K562 (cell line): ENCODE data around the gene SDR9C7. TPM values are rescaled to one million over a fixed set of nuclear protein-coding genes. Genes with fewer than 3 reads are reported as not detected.

Source experiments
- BMI1 ChIP-seq: fragments of 150-350 bp; IDR thresholded peaks from 2 replicates; pipeline ENCODE4 v1.6.1; 2014; ENCODE audit warnings: low read length
- DIDO1 ChIP-seq: fragments of 450-650 bp; IDR thresholded peaks from 2 replicates; pipeline ENCODE4 v1.6.1; 2016; ENCODE audit warnings: low read depth, missing biosample characterization, missing genetic modification characterization
- HDAC6 ChIP-seq: IDR thresholded peaks from 2 replicates; pipeline ENCODE4 v1.6.1; 2012; ENCODE audit warnings: low read depth, mild to moderate bottlenecking, control low read depth, inconsistent platforms, low read length, moderate library complexity
- HNRNPK ChIP-seq: fragments of 200-400 bp; formaldehyde crosslinking; IDR thresholded peaks from one replicate; pipeline ENCODE4 v1.6.1; 2018; ENCODE audit warnings: mild to moderate bottlenecking, low read depth, low read length; ENCODE audit not compliant: poor library complexity, severe bottlenecking
- LEF1 ChIP-seq: fragments of 450-650 bp; IDR thresholded peaks from 2 replicates; pipeline ENCODE4 v1.6.1; 2016; ENCODE audit warnings: mild to moderate bottlenecking
- MAFF ChIP-seq: IDR thresholded peaks from 2 replicates; pipeline ENCODE4 v1.6.1; 2012; ENCODE audit warnings: low read length, improper control_type of control experiment
- MTA2 ChIP-seq: fragments of 450-650 bp; IDR thresholded peaks from 2 replicates; pipeline ENCODE4 v1.6.1; 2016; ENCODE audit warnings: low read depth
- NR2C1 ChIP-seq, 2 experiments: fragments of 450-650 bp; IDR thresholded peaks; 2 replicates each; pipeline ENCODE4 v1.6.1; 2017; ENCODE audit warnings: mild to moderate bottlenecking in 2 of 2, antibody characterized with exemption in 1 of 2, inconsistent platforms in 1 of 2, missing compliant biosample characterization in 1 of 2, missing genetic modification characterization in 1 of 2
- NR4A1 ChIP-seq, 2 experiments: fragments of 250-450 bp in 1 of 2; fragments of 450-650 bp in 1 of 2; sonication (Bioruptor Pico) in 1 of 2; IDR thresholded peaks; 2 replicates each; pipeline versions ENCODE4 v1.4.0 to v1.6.1; 2016 to 2020; ENCODE audit warnings: mild to moderate bottlenecking in 2 of 2, missing compliant biosample characterization in 1 of 2, missing genetic modification characterization in 1 of 2, moderate library complexity in 1 of 2
- NRF1 ChIP-seq, 2 experiments: fragments of 450-650 bp; IDR thresholded peaks in 1 of 2; conservative IDR thresholded peaks in 1 of 2; 2 replicates each; pipeline ENCODE4 v1.6.1; 2014; ENCODE audit warnings: mild to moderate bottlenecking in 2 of 2
- PHB ChIP-seq: fragments of 250-450 bp; sonication (Bioruptor Pico); IDR thresholded peaks from 2 replicates; pipeline ENCODE4 v1.5.0; 2021
- PHF8 ChIP-seq: fragments of 200-600 bp; sonication (generic); IDR thresholded peaks from 2 replicates; pipeline ENCODE4 v1.6.1; 2012; ENCODE audit warnings: mixed run types, mild to moderate bottlenecking, inconsistent platforms, low read length, moderate library complexity, borderline replicate concordance
- POLR3A ChIP-seq: IDR thresholded peaks from 2 replicates; pipeline ENCODE4 v1.6.1; 2011; ENCODE audit warnings: borderline replicate concordance, mild to moderate bottlenecking, moderate library complexity; ENCODE audit not compliant: insufficient read length, insufficient read depth; ENCODE audit errors: extremely low read depth
- PRMT5 ChIP-seq: sonication (generic); formaldehyde crosslinking; IDR thresholded peaks from 2 replicates; pipeline ENCODE4 v1.5.0; 2020; ENCODE audit warnings: missing genetic modification reagents
- RAD51 ChIP-seq: fragments of 450-650 bp; IDR thresholded peaks from 2 replicates; pipeline ENCODE4 v1.7.1; 2016; ENCODE audit warnings: low read depth, mild to moderate bottlenecking, borderline replicate concordance
- RB1 ChIP-seq: fragments of 450-650 bp; IDR thresholded peaks from 2 replicates; pipeline ENCODE4 v1.6.1; 2017; ENCODE audit warnings: low read depth, mild to moderate bottlenecking
- RFX5 ChIP-seq: IDR thresholded peaks from 2 replicates; pipeline ENCODE4 v1.6.1; 2011; ENCODE audit warnings: low read depth, mild to moderate bottlenecking, improper control_type of control experiment, low read length
- STAT5A ChIP-seq: IDR thresholded peaks from 2 replicates; pipeline ENCODE4 v1.6.1; 2012; ENCODE audit warnings: low read length, inconsistent platforms, borderline replicate concordance
- TCF15 ChIP-seq: fragments of 250-450 bp; sonication (Bioruptor Pico); IDR thresholded peaks from 2 replicates; pipeline ENCODE4 v1.8.0; 2022; ENCODE audit warnings: moderate library complexity, mild to moderate bottlenecking, inconsistent platforms
- ZFP1 ChIP-seq: fragments of 450-650 bp; formaldehyde crosslinking; IDR thresholded peaks from 2 replicates; pipeline ENCODE4 v1.4.0; 2020; ENCODE audit warnings: mild to moderate bottlenecking, mixed read lengths
- ZNF217 ChIP-seq: sonication (generic); formaldehyde crosslinking; IDR thresholded peaks from 2 replicates; pipeline ENCODE4 v1.8.0; 2022; ENCODE audit warnings: mild to moderate bottlenecking, missing genetic modification reagents
- ZNF23 ChIP-seq: fragments of 250-450 bp; sonication (Bioruptor Pico); IDR thresholded peaks from 2 replicates; pipeline ENCODE4 v1.4.0; 2020; ENCODE audit warnings: mild to moderate bottlenecking
- ZNF280A ChIP-seq: fragments of 450-650 bp; IDR thresholded peaks from 2 replicates; pipeline ENCODE4 v1.6.1; 2018; ENCODE audit warnings: mild to moderate bottlenecking, low read depth; ENCODE audit not compliant: partially characterized antibody
- ZNF384 ChIP-seq: IDR thresholded peaks from 2 replicates; pipeline ENCODE4 v1.6.1; 2012; ENCODE audit warnings: low read depth, low read length, improper control_type of control experiment
- ZNF507 ChIP-seq: conservative IDR thresholded peaks from 2 replicates; pipeline ENCODE4 v1.6.1; 2017; ENCODE audit warnings: missing genetic modification characterization, missing compliant biosample characterization
- ZNF695 ChIP-seq: fragments of 450-650 bp; formaldehyde crosslinking; IDR thresholded peaks from 2 replicates; pipeline ENCODE4 v1.4.0; 2020; ENCODE audit warnings: mild to moderate bottlenecking, moderate library complexity
- ZNF707 ChIP-seq: fragments of 250-450 bp; sonication (Bioruptor Pico); conservative IDR thresholded peaks from 2 replicates; pipeline ENCODE4 v1.8.0; 2022; ENCODE audit warnings: inconsistent platforms, mild to moderate bottlenecking, moderate library complexity
- ZNF75A ChIP-seq: fragments of 450-650 bp; formaldehyde crosslinking; IDR thresholded peaks from 2 replicates; pipeline ENCODE4 v1.4.0; 2020; ENCODE audit warnings: mild to moderate bottlenecking
- polyA plus RNA-seq, 8 experiments: library from polyadenylated mRNA; depleted of rRNA in 4 of 8; stranded (reverse) in 5 of 8; unstranded in 3 of 8; fragments of >200 nt; fragmentation: Nextera tagmentation in 2 of 8; fragmentation: Illumina TruSeq in 1 of 8; extraction: Ambion mirVana in 2 of 8; extraction: Trizol in 1 of 8; gene quantifications; 2 replicates each; pipeline versions ENCODE4 v1.2.1 to v1.2.3, GENCODE V29; 2011 to 2014; ENCODE audit warnings: inconsistent platforms in 1 of 8, missing spikeins in 1 of 8
- total RNA-seq, 7 experiments: library from RNA; depleted of rRNA in 6 of 7; stranded (reverse); fragments of >200 nt in 6 of 7; fragmentation: Illumina TruSeq in 2 of 7; extraction: Trizol in 2 of 7; gene quantifications; 2 replicates each; pipeline versions ENCODE4 v1.2.1 to v1.2.3, GENCODE V29; 2011 to 2021; ENCODE audit warnings: low replicate concordance in 1 of 7
- TF ChIP-seq, protein P1 (sequence below): fragments of 250-450 bp; sonication (Bioruptor Pico); IDR thresholded peaks from 2 replicates; pipeline ENCODE4 v1.9.0; 2021; ENCODE audit warnings: mild to moderate bottlenecking
- TF ChIP-seq, protein P2 (sequence below): sonication (generic); formaldehyde crosslinking; IDR thresholded peaks from 2 replicates; pipeline ENCODE4 v1.8.1; 2023; ENCODE audit warnings: mild to moderate bottlenecking, missing genetic modification reagents

Gene SDR9C7
- total and polyA plus RNA-seq, 9 of the 15 experiments (the other 6 are each of a cell fraction or from before 2014, with no cell fraction given), result 0.04 to 0.59 (median 0.06) TPM; not detected in 6

- TF ChIP-seq BMI1, result no peak
- TF ChIP-seq HDAC6, result no peak
- no peak for TF ChIP-seq POLR3A
- TF ChIP-seq PRMT5 (CRISPR knock-in tag), result no peak
- TF ChIP-seq PHF8, result no peak
- no peak for TF ChIP-seq ZNF217 (CRISPR knock-in tag)
- no peak for TF ChIP-seq NRF1 (conservative IDR thresholded peaks at IDR 0.05 in 1 of 2, IDR thresholded peaks at IDR 0.05 in 1 of 2)
- TF ChIP-seq NR2C1 (IDR thresholded peaks at IDR 0.05), result no peak
- TF ChIP-seq NR2C1 (tag; IDR thresholded peaks at IDR 0.05), result 0 out of 2 replicates have a peak, but pooled peaks have one; percentile 24
- TF ChIP-seq MAFF, result no peak
- TF ChIP-seq RAD51, result no peak
- TF ChIP-seq ZNF23 (CRISPR knock-in tag), result no peak
- TF ChIP-seq STAT5A, result no peak
- no peak for TF ChIP-seq NR4A1 (CRISPR knock-in tag; IDR thresholded peaks at IDR 0.05)
- TF ChIP-seq NR4A1 (tag; IDR thresholded peaks at IDR 0.05), result no peak
- no peak for TF ChIP-seq ZNF707 (CRISPR knock-in tag)
- TF ChIP-seq DIDO1 (tag), result no peak
- no peak for TF ChIP-seq ZNF695 (CRISPR knock-in tag)
- TF ChIP-seq RB1, result no peak
- no peak for TF ChIP-seq MTA2
- no peak for TF ChIP-seq LEF1
- no peak for TF ChIP-seq ZNF75A
- TF ChIP-seq ZFP1, result no peak
- no peak for TF ChIP-seq TCF15 (CRISPR knock-in tag)
- TF ChIP-seq PHB (CRISPR knock-in tag), result no peak
- TF ChIP-seq ZNF507 (tag), result no peak
- TF ChIP-seq ZNF384, result no peak
- TF ChIP-seq, protein P1, sequence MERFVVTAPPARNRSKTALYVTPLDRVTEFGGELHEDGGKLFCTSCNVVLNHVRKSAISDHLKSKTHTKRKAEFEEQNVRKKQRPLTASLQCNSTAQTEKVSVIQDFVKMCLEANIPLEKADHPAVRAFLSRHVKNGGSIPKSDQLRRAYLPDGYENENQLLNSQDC (CRISPR knock-in tag), result no peak
- TF ChIP-seq, protein P2, sequence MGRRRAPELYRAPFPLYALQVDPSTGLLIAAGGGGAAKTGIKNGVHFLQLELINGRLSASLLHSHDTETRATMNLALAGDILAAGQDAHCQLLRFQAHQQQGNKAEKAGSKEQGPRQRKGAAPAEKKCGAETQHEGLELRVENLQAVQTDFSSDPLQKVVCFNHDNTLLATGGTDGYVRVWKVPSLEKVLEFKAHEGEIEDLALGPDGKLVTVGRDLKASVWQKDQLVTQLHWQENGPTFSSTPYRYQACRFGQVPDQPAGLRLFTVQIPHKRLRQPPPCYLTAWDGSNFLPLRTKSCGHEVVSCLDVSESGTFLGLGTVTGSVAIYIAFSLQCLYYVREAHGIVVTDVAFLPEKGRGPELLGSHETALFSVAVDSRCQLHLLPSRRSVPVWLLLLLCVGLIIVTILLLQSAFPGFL (CRISPR knock-in tag), result no peak
- no peak for TF ChIP-seq HNRNPK
- no peak for TF ChIP-seq ZNF280A
- TF ChIP-seq RFX5, result no peak
These were observed 33.6 kb downstream of the SDR9C7 start (continued) for GRCh38 chr12:56900583-56900982.
